Ectodermal cell (in vitro differentiated cells): ENCODE results near the gene CD40.

Experiments used
- H3K27ac ChIP-seq: 2 replicates; pipeline ENCODE4 v1.7.0; 2013; ENCODE audit warnings: mild to moderate bottlenecking, low read depth, low read length; ENCODE audit not compliant: insufficient read depth, poor library complexity, severe bottlenecking
- H3K27me3 ChIP-seq: 2 replicates; pipeline ENCODE4 v1.7.0; 2013; ENCODE audit warnings: mild to moderate bottlenecking, low read length; ENCODE audit not compliant: insufficient read depth, control insufficient read depth, poor library complexity, severe bottlenecking
- H3K36me3 ChIP-seq: one replicate; pipeline ENCODE4 v1.7.0; 2013; ENCODE audit warnings: low read length; ENCODE audit not compliant: control insufficient read depth, insufficient read depth
- H3K4me1 ChIP-seq: one replicate; pipeline ENCODE4 v1.7.0; 2013; ENCODE audit warnings: low read length; ENCODE audit not compliant: control insufficient read depth, insufficient read depth
- H3K4me3 ChIP-seq: 2 replicates; pipeline ENCODE4 v1.7.0; 2013; ENCODE audit warnings: low read depth, low read length, control low read depth; ENCODE audit not compliant: insufficient read depth
- H3K9me3 ChIP-seq: 2 replicates; pipeline ENCODE4 v1.7.0; 2013; ENCODE audit warnings: mild to moderate bottlenecking, low read length, moderate library complexity; ENCODE audit not compliant: control insufficient read depth
- WGBS, 2 experiments: methylation state at CpG; one replicate each; pipeline ENCODE4 v1.1.7; 2013; ENCODE audit warnings: missing lambda C conversion rate in 2 of 2; 5-methylcytosine and 5-hydroxymethylcytosine counted together

CD40 gene

DNA sequence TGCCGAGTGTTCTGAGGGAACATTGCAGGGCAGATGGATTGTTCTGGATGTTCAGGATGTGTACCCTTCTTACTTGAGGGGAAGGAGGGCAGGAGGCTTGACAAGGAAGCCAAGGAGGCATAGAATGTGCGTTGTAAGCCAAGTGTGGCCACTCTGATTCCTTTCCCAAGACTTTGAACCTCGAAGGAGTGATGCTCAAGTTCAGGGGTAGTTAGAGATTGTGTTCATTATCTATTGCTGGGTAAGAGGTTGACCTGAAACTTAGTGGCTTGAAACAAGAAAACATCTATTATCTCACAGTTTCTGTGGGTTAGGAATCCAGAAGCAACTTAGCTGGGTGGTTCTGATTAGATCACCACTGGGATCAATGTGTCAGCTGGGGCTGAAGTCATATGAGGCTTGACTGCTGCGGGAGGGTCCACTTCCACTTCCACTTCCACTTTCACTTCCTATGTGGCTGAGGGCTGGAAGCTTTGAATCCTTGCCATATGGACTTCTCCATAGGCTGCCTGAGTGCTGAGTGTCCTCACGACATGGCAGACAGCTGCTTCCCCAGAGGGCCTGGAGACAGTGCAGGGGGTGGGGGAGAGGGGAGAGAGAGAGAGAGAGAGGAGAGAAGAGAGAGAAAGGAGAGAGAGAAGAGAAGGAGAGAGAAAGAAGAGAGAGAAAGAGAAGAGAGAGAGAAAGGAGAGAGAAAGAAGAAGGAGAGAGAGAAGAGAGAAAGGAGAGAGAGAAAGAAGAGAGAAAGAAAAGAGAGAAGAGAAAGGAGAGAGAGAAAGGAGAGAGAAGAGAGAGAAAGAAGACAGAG lies 6.9 kb upstream of the CD40 start:
- WGBS, 2 experiments = 70 to 71% methylated on average over 5 of the region's 5 CpGs
- Histone ChIP-seq H3K36me3 (no peaks in the 10 kb centered on the region), H3K4me3 (no peak overlapping the region), H3K4me1 (peaks cover 14% of the 10 kb centered on the region), H3K27ac (no peak overlapping the region), H3K9me3 (no peaks in the 10 kb centered on the region), H3K27me3 (peaks cover 22% of the 10 kb centered on the region)

DNA sequence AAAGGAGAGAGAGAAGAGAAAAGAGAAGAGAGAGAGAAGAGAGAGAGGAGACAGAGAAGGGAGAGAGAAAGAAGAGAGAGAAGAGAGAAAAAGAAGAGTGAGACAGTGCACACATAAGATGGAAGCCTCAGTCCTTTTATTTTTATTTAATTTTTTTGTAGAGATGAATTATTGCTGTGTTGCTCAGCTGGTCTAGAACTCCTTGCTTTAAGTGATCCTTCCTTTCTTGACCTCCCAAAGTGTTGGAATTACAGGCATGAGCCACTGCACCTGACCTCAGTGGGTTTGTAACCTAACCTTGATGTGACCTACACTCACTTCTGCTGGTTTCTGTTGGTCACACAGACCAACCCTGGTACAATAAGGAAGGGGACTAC lies 6.3 kb upstream of the CD40 start:
- H3K36me3 ChIP-seq = no peaks in the 10 kb centered on the region

DNA sequence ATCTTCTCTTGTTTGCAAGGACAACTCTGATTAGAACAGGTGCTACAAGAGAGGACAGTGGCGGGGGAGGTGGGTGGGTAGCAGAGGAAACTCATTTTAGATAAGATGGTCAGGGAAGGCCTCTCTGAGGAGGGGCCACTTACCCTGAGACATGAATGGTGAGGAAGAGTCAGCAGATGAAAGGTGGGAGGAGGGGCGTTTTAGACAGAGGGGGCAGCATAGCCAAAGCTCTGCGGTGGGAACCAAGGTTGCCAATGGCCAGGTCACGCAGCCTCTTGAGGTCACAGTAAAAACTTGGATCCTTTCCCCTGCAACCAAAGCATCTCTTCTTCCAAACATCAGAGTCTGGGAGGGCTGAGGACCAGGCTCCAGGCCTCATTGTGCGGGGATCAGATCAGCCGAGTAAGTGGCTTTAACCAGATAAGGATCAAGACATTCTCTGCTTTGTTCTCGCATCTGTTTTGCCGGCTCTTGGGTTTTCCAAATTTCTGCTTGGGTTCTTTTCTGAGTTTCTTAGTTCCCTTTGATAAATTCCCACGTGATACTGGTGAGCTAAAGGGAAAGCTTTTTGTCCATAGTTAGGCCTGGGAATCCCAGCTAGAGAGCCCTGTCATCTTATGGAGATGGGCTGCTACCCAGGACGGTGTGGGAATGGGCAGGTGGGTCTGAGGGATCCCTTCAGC lies 5.5 kb upstream of the CD40 start:
- Histone ChIP-seq H3K27me3 (peaks cover 30% of the 10 kb centered on the region), H3K36me3 (no peaks in the 10 kb centered on the region)
- 77 to 83% methylated on average over 10 of the region's 10 CpGs for WGBS, 2 experiments

More for the DNA sequence above, 6.3 kb upstream of the CD40 start:
- H3K27ac ChIP-seq = no peak overlapping the region
- peaks cover 26% of the 10 kb centered on the region for H3K27me3 ChIP-seq
- H3K4me1 ChIP-seq = peaks cover 14% of the 10 kb centered on the region
- no peaks in the 10 kb centered on the region for H3K9me3 ChIP-seq
- H3K4me3 ChIP-seq = no peak overlapping the region

DNA sequence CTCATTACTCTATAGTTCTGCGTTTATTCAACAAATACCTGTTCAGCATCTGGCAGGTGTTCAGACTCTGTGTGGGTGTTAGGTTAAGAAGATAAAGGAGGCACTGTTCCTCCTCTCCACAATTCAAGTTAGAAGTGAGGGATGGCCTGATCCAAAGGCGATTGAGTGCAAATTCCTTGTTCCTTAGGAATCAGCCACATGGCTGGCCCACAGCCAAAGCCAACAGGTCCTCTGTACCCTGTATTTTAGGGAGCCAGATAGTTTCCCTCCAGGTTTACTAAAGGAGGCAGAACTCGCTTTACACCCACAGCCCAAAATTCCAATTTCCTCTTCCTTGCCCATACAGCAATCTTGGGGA lies 5.0 kb upstream of the CD40 start:
- H3K4me1 ChIP-seq = peaks cover 14% of the 10 kb centered on the region
- peaks cover 34% of the 10 kb centered on the region for H3K27me3 ChIP-seq
- H3K9me3 ChIP-seq = no peaks in the 10 kb centered on the region
- no peak overlapping the region for H3K27ac ChIP-seq
- WGBS, 2 experiments = 90 to 97% methylated on average over 1 to 3 of the region's 3 CpGs
- no peak overlapping the region for H3K4me3 ChIP-seq
- no peaks in the 10 kb centered on the region for H3K36me3 ChIP-seq

More for the DNA sequence above, 5.5 kb upstream of the CD40 start:
- Histone ChIP-seq H3K9me3 (no peaks in the 10 kb centered on the region), H3K4me1 (peaks cover 14% of the 10 kb centered on the region), H3K4me3 (no peak overlapping the region), H3K27ac (no peak overlapping the region)

DNA sequence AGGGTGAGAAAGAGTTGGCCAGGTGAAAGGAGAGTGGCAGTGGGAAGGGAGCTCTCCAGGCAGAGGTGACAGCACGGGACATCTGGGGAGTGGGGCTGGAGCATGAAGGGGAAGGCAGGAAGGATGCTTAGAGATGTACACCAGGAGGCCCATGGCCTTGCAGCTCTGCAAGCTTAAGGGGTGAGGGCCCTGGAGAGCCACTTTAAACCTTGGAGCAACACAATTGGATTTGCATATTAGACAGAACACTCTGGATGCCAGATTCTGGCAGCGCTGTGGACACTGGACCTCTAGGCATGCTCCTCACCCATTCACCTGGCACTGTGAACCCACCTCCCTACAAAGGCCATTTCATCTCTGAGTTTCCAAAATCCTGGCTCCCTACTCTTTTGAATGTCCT lies 3.7 kb upstream of the CD40 start:
- WGBS, 2 experiments = 75 to 83% methylated on average over 2 of the region's 2 CpGs
- no peaks in the 10 kb centered on the region for H3K9me3 ChIP-seq
- H3K4me3 ChIP-seq = no peak overlapping the region
- H3K27ac ChIP-seq = no peak overlapping the region
- no peaks in the 10 kb centered on the region for H3K36me3 ChIP-seq
- H3K4me1 ChIP-seq = peaks cover 14% of the 10 kb centered on the region
- peaks cover 38% of the 10 kb centered on the region for H3K27me3 ChIP-seq

DNA sequence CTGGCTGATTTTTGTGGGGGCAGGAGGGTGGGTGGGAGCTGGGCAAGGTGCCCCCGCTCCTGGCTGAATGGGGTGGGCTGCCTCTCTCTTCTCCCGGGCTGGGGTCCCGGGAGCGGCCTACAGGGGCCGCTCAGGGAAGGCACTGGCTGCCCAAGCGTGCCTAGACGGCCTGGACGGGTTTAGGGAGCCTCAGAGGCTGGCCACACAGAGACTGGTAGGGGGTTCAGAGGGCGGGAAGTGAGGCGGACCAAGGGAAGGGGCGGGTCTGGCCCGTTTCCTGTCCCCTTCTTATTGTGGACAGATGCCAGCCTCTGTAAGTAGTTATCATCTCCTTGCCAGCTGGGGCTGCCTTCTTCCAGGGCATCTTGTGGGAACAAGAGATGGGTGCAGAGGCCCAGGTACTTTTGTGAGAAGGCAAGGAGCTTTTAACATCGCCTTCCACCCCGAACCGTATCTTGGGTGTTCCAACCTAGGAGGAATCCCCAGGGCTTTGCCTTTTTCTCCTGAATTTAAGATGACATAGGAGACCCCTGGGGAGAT lies 437 bp downstream of the CD40 start:
- H3K27me3 ChIP-seq = peaks cover 38% of the 10 kb centered on the region
- H3K4me3 ChIP-seq = peak overlapping the region; percentile 22
- H3K36me3 ChIP-seq = no peaks in the 10 kb centered on the region
- H3K9me3 ChIP-seq = no peaks in the 10 kb centered on the region
- H3K4me1 ChIP-seq = peaks cover under 1% of the 10 kb centered on the region
- 38 to 47% methylated on average over 15 of the region's 15 CpGs for WGBS, 2 experiments
- no peak overlapping the region for H3K27ac ChIP-seq

DNA sequence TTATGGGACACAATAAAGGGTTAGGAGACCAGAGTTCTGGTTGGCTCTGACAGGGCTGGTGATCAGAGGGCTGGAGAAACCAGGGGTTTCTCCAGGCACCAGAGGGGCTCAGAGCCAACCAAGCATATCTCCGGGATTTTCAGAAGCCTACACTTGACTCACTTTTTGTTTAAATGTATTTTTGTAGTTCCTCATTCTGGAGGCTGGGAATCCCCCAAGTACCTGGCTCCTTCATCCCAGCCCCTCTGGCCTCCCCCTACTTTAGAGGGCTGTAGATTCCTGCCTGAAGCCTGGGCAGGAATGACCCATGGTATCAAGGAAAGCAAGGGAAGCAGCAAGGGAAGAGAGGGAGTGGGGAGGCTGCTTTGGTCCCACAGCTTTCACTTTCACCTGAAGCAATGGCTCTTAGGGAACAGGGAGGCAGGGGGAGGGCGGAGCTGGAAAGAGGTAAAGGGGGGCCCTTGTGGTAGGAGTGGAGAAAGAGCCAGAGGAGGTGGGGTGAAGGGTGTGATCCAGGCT lies 973 bp downstream of the CD40 start:
- no peak overlapping the region for H3K27ac ChIP-seq
- peaks cover 35% of the 10 kb centered on the region for H3K27me3 ChIP-seq
- H3K4me3 ChIP-seq = peak overlapping the region; percentile 22
- H3K9me3 ChIP-seq = no peaks in the 10 kb centered on the region
- H3K36me3 ChIP-seq = no peaks in the 10 kb centered on the region
- WGBS, 2 experiments = 61 to 63% methylated on average over 2 of the region's 2 CpGs
- H3K4me1 ChIP-seq = no peaks in the 10 kb centered on the region

DNA sequence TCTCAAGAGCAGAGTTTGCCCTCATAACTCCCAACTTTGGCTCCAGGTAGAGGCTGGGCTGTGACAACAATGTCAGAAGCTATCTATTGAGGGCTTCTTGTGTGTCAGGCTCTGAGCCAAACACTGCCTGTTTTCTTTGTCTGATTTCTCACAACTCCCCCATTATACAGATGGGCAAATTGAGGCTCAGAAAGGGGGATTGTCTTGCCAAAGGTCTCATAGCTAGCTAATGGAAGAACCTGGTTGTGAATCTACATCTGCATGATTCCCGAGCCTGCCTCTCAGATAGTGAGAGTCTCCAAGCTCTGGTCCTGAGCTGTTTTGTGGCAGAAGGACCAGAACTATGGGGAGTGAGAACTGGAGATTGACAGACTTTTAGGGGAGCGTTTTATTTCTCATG lies 1.4 kb downstream of the CD40 start:
- 94% methylated on average over 2 of the region's 2 CpGs for WGBS, 2 experiments
- Histone ChIP-seq H3K9me3 (no peaks in the 10 kb centered on the region), H3K4me3 (no peak overlapping the region), H3K27me3 (peaks cover 35% of the 10 kb centered on the region), H3K36me3 (no peaks in the 10 kb centered on the region), H3K4me1 (no peaks in the 10 kb centered on the region), H3K27ac (no peak overlapping the region)

DNA sequence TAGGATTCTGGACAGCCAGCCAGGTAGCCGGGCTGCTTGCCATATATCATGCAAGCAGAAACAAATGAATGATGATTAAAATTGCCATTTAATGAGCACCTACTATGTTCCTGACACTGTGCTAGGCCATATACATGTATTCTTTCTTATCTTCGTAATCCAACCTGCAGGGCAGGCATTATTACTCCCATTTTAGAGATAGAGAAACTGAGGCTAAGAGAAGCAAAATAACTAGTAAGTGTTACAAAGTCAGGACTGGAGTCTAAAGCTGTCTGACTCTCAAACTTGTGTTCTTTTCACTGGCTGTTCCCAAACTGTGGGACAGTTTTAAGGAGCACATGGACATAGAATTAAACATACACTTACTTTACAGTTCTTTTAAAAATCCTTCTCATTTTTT lies 2.0 kb downstream of the CD40 start:
- 92 to 97% methylated on average over 2 of the region's 2 CpGs for WGBS, 2 experiments
- H3K4me3 ChIP-seq = no peak overlapping the region
- H3K9me3 ChIP-seq = no peaks in the 10 kb centered on the region
- no peaks in the 10 kb centered on the region for H3K4me1 ChIP-seq
- H3K27me3 ChIP-seq = peaks cover 31% of the 10 kb centered on the region
- no peaks in the 10 kb centered on the region for H3K36me3 ChIP-seq
- H3K27ac ChIP-seq = no peak overlapping the region

DNA sequence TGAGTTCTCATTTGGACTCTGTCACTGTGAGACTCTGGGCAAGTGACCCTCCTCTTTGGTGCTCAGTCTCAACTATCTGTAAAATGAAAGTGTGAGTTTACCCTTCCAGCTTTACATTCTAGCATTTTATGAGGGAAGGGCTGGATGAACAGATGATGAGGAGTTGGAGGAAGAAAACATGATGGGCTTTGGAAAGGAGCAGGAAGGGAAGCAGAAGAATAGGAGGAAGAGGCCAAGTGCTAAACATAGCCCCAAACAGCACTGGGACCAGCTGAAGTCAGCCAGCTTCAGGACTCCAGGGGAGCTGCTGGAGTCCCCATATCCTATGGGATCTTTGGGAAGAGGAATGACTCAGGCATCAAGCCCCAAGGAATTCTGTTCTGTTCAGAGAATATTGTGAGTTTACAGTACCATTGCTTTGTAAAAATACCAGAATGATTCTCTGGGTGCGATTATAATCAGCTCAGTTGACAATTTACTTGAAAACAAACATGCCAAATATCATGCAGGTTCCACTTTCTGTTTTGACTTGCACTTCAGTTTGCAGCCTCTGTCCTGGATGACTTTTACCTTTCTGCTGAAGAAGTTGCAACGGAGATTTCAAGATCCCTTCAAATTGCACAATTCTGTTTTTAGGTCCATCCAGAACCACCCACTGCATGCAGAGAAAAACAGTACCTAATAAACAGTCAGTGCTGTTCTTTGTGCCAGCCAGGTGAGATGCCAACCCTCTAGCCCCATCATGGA lies 3.2 kb downstream of the CD40 start:
- no peaks in the 10 kb centered on the region for H3K36me3 ChIP-seq
- H3K27ac ChIP-seq = no peak overlapping the region
- H3K27me3 ChIP-seq = peaks cover 19% of the 10 kb centered on the region
- H3K4me3 ChIP-seq = no peak overlapping the region
- H3K9me3 ChIP-seq = no peaks in the 10 kb centered on the region
- WGBS, 2 experiments = 93 to 96% methylated on average over 2 of the region's 2 CpGs
- H3K4me1 ChIP-seq = no peaks in the 10 kb centered on the region
